HepG2 (cell line): ENCODE results near the gene NSMCE1. TPM values are rescaled to one million over a fixed set of nuclear protein-coding genes. Genes with fewer than 3 reads are reported as not detected.

Source experiments
- CBX5 ChIP-seq: sonication (generic); formaldehyde crosslinking; IDR thresholded peaks from 2 replicates; pipeline ENCODE4 v1.4.0; 2020; ENCODE audit warnings: missing genetic modification reagents, borderline replicate concordance
- GZF1 ChIP-seq: sonication (generic); formaldehyde crosslinking; IDR thresholded peaks from 2 replicates; pipeline ENCODE4 v1.5.1; 2020; ENCODE audit warnings: mild to moderate bottlenecking, missing genetic modification reagents
- KAT8 ChIP-seq: IDR thresholded peaks from 2 replicates; pipeline ENCODE4 v1.6.1; 2016; ENCODE audit warnings: missing genetic modification reagents, missing compliant biosample characterization
- KLF13 ChIP-seq: sonication (generic); formaldehyde crosslinking; IDR thresholded peaks from 2 replicates; pipeline ENCODE4 v1.4.0; 2020; ENCODE audit warnings: mild to moderate bottlenecking, missing genetic modification reagents
- KMT2A ChIP-seq: sonication (generic); formaldehyde crosslinking; IDR thresholded peaks from 2 replicates; pipeline ENCODE4 v1.4.0; 2020; ENCODE audit warnings: missing genetic modification reagents
- MED8 ChIP-seq: sonication (generic); formaldehyde crosslinking; IDR thresholded peaks from 2 replicates; pipeline ENCODE4 v1.8.1; 2023; ENCODE audit warnings: mild to moderate bottlenecking, missing genetic modification reagents; ENCODE audit not compliant: insufficient replicate concordance
- NFRKB ChIP-seq: fragments of 450-650 bp; IDR thresholded peaks from 2 replicates; pipeline ENCODE4 v1.6.1; 2017
- SALL2 ChIP-seq: sonication (generic); formaldehyde crosslinking; IDR thresholded peaks from 2 replicates; pipeline ENCODE4 v1.8.1; 2023; ENCODE audit warnings: mild to moderate bottlenecking, missing genetic modification reagents, inconsistent platforms
- TAF15 ChIP-seq: fragments of 200-400 bp; formaldehyde crosslinking; IDR thresholded peaks from one replicate; pipeline ENCODE4 v1.6.1; 2018; ENCODE audit warnings: mild to moderate bottlenecking, low read depth, low read length; ENCODE audit not compliant: poor library complexity, severe bottlenecking
- TGIF2 ChIP-seq: IDR thresholded peaks from 2 replicates; pipeline ENCODE4 v1.6.1; 2016; ENCODE audit warnings: control low read depth, missing compliant biosample characterization
- THAP9 ChIP-seq: sonication (generic); formaldehyde crosslinking; IDR thresholded peaks from 2 replicates; pipeline ENCODE4; 2020; ENCODE audit warnings: missing genetic modification reagents, mild to moderate bottlenecking, borderline replicate concordance
- TP53 ChIP-seq: sonication (generic); formaldehyde crosslinking; conservative IDR thresholded peaks from 2 replicates; pipeline ENCODE4 v1.4.0; 2020; ENCODE audit warnings: missing genetic modification reagents
- ZBTB25 ChIP-seq: IDR thresholded peaks from 2 replicates; pipeline ENCODE4 v1.6.1; 2018; ENCODE audit warnings: missing genetic modification reagents
- ZBTB34 ChIP-seq: sonication (generic); formaldehyde crosslinking; IDR thresholded peaks from 2 replicates; pipeline ENCODE4 v1.8.0; 2022; ENCODE audit warnings: mild to moderate bottlenecking, missing genetic modification reagents
- ZFP41 ChIP-seq: sonication (generic); formaldehyde crosslinking; IDR thresholded peaks from 2 replicates; pipeline ENCODE4 v1.4.0; 2020; ENCODE audit warnings: mild to moderate bottlenecking, missing genetic modification reagents, borderline replicate concordance
- ZFP90 ChIP-seq: sonication (generic); formaldehyde crosslinking; IDR thresholded peaks from 2 replicates; pipeline ENCODE4 v1.8.0; 2022; ENCODE audit warnings: missing genetic modification reagents, mild to moderate bottlenecking, inconsistent platforms, borderline replicate concordance
- ZNF275 ChIP-seq: sonication (generic); formaldehyde crosslinking; IDR thresholded peaks from 2 replicates; pipeline ENCODE4 v1.8.0; 2022; ENCODE audit warnings: missing genetic modification reagents, mild to moderate bottlenecking, inconsistent platforms, borderline replicate concordance
- ZNF460 ChIP-seq: sonication (generic); formaldehyde crosslinking; IDR thresholded peaks from 2 replicates; pipeline ENCODE4 v1.5.1; 2020; ENCODE audit warnings: missing genetic modification reagents, mild to moderate bottlenecking, borderline replicate concordance
- ZNF512 ChIP-seq: sonication (generic); formaldehyde crosslinking; IDR thresholded peaks from 2 replicates; pipeline ENCODE4 v1.4.0; 2020; ENCODE audit warnings: mild to moderate bottlenecking, missing genetic modification reagents
- ZNF703 ChIP-seq: sonication (generic); formaldehyde crosslinking; IDR thresholded peaks from 2 replicates; pipeline ENCODE4 v1.5.1; 2020; ENCODE audit warnings: missing genetic modification reagents, mild to moderate bottlenecking, moderate library complexity, borderline replicate concordance
- ZNF775 ChIP-seq: sonication (generic); formaldehyde crosslinking; IDR thresholded peaks from 2 replicates; pipeline ENCODE4 v1.4.0; 2020; ENCODE audit warnings: missing genetic modification reagents, mild to moderate bottlenecking, moderate library complexity, borderline replicate concordance
- ZNF879 ChIP-seq: sonication (generic); formaldehyde crosslinking; IDR thresholded peaks from 2 replicates; pipeline ENCODE4 v1.8.1; 2023; ENCODE audit warnings: missing genetic modification reagents
- polyA plus RNA-seq, 8 experiments: library from polyadenylated mRNA; depleted of rRNA in 3 of 8; stranded (reverse) in 7 of 8; unstranded in 1 of 8; fragments of >200 nt; fragmentation: Illumina TruSeq in 4 of 8; extraction: Trizol in 4 of 8; gene quantifications; 2 replicates each; pipeline versions ENCODE4 v1.2.1 to v1.2.3, GENCODE V29; 2011 to 2016; ENCODE audit warnings: low read depth in 4 of 8, missing spikeins in 1 of 8, mixed read lengths in 1 of 8; ENCODE audit not compliant: insufficient read depth in 1 of 8
- total RNA-seq, 5 experiments: library from RNA; depleted of rRNA; stranded (reverse); fragments of >200 nt; fragmentation: Illumina TruSeq; extraction: Trizol; gene quantifications; 2 replicates each; pipeline ENCODE4 v1.2.3, GENCODE V29; 2016; ENCODE audit warnings: low read depth in 1 of 5

The NSMCE1 gene
- total and polyA plus RNA-seq, 2 of the 13 experiments (the other 11 are each of a cell fraction or from before 2014, with no cell fraction given), result 42.7 to 52.9 TPM

- no peak; the same call in 1 of the 2 replicates for TF ChIP-seq CBX5 (CRISPR knock-in tag)
- TF ChIP-seq ZNF775, result no peak
- no peak for TF ChIP-seq ZNF512 (CRISPR knock-in tag)
- TF ChIP-seq ZNF460 (CRISPR knock-in tag), result no peak
- no peak for TF ChIP-seq ZFP90 (CRISPR knock-in tag)
- TF ChIP-seq GZF1 (CRISPR knock-in tag), result no peak
- TF ChIP-seq ZBTB34 (CRISPR knock-in tag), result no peak
- TF ChIP-seq ZFP41 (CRISPR knock-in tag), result no peak
- TF ChIP-seq MED8 (CRISPR knock-in tag), result no peak
- no peak; the same call in 1 of the 2 replicates for TF ChIP-seq KAT8 (CRISPR knock-in tag)
- no peak for TF ChIP-seq TAF15
- no peak for TF ChIP-seq KLF13 (CRISPR knock-in tag)
- TF ChIP-seq ZBTB25 (CRISPR knock-in tag), result no peak
- no peak for TF ChIP-seq TP53
- no peak for TF ChIP-seq ZNF703 (CRISPR knock-in tag)
- no peak for TF ChIP-seq SALL2 (CRISPR knock-in tag)
- TF ChIP-seq ZNF275 (CRISPR knock-in tag), result no peak
- TF ChIP-seq ZNF879 (CRISPR knock-in tag), result no peak
- no peak for TF ChIP-seq THAP9
- no peak for TF ChIP-seq NFRKB
- peak; percentile 27; the same call in 1 of the 2 replicates for TF ChIP-seq TGIF2 (CRISPR knock-in tag)
- no peak for TF ChIP-seq KMT2A (CRISPR knock-in tag)
These were observed 4.4 kb downstream of the NSMCE1 start (continued) for GRCh38 chr16:27264151-27264550.
